ENCODE data around the gene PAX1.
A peak's percentile ranks its signal among the peaks of the same experiment; 100 is the strongest.

Gene PAX1

DNA sequence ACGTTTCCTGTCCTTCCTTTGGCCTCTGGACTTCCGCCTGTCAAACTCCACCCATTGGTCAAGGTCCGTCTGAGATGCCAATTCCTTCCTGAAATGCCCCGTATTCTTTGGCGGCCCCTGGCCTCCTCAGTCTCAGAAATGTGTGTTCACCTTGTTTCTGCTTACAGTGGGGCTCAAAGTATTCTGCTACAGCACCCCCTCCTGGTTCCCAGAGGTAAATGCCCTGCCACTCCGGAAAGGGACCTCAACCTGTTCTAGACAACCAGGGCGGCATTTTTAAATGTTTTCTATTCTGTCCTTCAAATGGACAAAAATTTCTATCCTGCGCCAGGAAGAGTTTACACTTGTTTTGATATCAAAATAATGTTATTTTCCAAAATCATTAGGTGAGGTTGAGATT is 12.1 kb upstream of the PAX1 start:
- Mint-ChIP-seq H3K4me1 (ENCODE audit: low read depth) (no peaks in the 10 kb centered on the region), H3K36me3 (ENCODE audit: low read depth) (no peaks in the 10 kb centered on the region), H3K4me3 (no peak overlapping the region), H3K27me3 (ENCODE audit: low read depth) (peaks cover 12% of the 10 kb centered on the region), H3K9me3 (no peaks in the 10 kb centered on the region), H3K27ac (no peak overlapping the region)

DNA sequence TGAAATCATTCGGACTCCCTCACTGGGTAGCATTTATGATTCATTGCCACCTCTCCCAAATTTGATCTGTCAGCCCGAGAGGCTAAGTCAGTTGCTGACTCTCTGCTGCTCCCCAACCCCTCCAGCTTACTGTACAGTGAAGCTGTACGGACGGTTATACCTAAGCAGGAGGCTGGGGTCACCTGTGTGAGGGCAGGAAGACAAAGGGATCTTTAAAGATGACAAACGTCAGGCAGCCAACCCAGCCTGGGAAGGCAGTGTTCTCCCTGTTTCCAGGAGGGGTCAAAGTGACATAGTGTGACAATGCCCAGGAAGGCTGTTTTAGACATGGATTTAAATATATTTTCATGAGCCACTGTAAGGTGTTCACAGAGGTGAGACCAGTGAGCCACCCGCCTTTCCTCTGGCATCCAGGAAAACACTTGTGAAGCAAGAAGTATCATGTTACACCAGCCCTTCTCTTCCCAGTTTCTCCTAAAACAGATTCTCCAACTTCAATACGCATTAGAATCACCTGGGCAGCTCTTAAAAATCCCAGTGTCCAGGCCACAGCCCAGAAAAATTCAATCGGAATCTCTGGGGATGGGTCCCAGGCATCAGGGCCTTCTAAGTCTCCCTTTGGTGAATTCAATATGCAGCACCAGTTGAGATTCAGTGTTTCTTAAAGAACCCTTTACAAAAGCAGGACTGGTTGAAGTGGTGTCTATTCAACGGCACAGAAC is 6.8 kb upstream of the PAX1 start:
- Mint-ChIP-seq H3K4me3 (no peak overlapping the region), H3K27ac (no peak overlapping the region), H3K9me3 (no peaks in the 10 kb centered on the region), H3K4me1 (ENCODE audit: low read depth) (no peaks in the 10 kb centered on the region), H3K27me3 (ENCODE audit: low read depth) (peaks cover 59% of the 10 kb centered on the region), H3K36me3 (ENCODE audit: low read depth) (no peaks in the 10 kb centered on the region)

DNA sequence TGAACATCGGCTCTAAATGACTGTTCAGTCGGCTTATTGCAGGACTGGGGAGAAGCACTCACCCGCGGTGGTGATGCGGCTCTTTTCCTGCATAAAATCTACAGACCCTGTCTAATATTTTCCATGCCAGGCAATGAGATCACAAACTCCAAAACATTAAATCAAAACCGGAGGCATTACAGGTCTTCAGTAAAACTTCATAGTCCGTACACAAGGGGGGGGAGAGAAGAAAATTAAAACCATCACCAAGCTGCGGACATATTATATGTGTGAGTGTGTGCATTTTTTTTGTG is 6.3 kb upstream of the PAX1 start:
- H3K4me3 Mint-ChIP-seq: no peak overlapping the region
- no peak overlapping the region for H3K27ac Mint-ChIP-seq
- H3K27me3 Mint-ChIP-seq (ENCODE audit: low read depth): peaks cover 64% of the 10 kb centered on the region
- H3K9me3 Mint-ChIP-seq: no peaks in the 10 kb centered on the region
- H3K4me1 Mint-ChIP-seq (ENCODE audit: low read depth): no peaks in the 10 kb centered on the region
- H3K36me3 Mint-ChIP-seq (ENCODE audit: low read depth): no peaks in the 10 kb centered on the region

DNA sequence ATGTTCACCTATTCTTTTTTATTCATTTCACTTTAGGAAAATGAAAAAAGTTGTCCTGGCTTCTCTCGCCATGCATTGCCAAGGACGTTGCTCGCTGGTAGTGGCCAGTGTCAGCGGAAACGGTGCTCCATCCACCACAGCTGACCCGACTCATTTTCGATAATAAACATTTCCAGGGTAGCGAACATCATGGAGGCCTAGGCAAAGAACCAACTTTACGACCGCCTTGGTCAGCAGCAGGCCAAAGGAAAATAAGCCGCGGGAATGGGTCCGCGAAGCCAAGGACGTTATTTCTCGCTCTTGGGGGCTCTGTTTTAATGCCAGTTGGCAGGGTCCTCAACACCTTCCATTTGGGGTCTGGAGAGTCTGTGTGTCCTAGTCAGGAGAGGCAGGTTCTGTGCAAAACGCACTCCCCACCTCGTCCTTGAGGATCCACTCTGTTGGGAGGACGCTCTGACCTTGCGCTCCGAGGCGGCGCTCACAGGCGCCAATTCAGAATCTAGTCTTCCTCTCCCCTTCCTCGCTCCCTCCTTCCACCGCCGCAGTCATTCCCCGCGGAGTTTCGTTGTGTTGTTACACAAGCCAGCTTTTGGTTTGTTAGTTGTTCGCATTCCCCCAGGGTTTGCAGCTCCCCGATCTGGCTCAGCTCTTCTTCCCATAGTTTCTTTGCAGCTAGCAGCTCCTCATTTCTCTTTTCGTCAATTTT is 4.1 kb upstream of the PAX1 start:
- H3K4me3 Mint-ChIP-seq: no peak overlapping the region
- no peaks in the 10 kb centered on the region for H3K9me3 Mint-ChIP-seq
- peaks cover 82% of the 10 kb centered on the region for H3K27me3 Mint-ChIP-seq (ENCODE audit: low read depth)
- H3K27ac Mint-ChIP-seq: no peak overlapping the region
- peaks cover 2% of the 10 kb centered on the region for H3K4me1 Mint-ChIP-seq (ENCODE audit: low read depth)
- no peaks in the 10 kb centered on the region for H3K36me3 Mint-ChIP-seq (ENCODE audit: low read depth)

DNA sequence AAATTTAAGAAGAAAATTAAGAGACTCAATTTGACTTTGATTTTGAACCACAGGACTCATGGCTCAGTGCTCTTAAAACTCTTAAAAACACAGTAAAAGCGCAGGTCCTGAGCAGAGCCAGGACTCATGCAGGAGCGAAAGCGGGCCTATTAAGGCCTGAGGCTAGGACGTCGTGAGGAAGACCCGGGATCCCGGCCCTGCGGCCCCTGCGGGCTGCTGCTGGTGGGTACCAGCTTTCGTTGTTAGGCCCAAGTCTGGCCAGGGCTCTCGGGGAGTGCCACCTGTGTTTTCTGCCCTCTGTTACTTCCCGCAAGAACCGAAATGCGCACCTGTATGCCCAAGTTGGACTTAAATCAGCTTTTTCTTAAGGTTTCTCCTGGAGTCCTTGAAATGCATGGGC is 3.4 kb upstream of the PAX1 start:
- H3K9me3 Mint-ChIP-seq: no peaks in the 10 kb centered on the region
- H3K27me3 Mint-ChIP-seq (ENCODE audit: low read depth): peaks cover 87% of the 10 kb centered on the region
- H3K4me3 Mint-ChIP-seq: no peak overlapping the region
- H3K27ac Mint-ChIP-seq: no peak overlapping the region
- no peaks in the 10 kb centered on the region for H3K36me3 Mint-ChIP-seq (ENCODE audit: low read depth)
- peaks cover 2% of the 10 kb centered on the region for H3K4me1 Mint-ChIP-seq (ENCODE audit: low read depth)

DNA sequence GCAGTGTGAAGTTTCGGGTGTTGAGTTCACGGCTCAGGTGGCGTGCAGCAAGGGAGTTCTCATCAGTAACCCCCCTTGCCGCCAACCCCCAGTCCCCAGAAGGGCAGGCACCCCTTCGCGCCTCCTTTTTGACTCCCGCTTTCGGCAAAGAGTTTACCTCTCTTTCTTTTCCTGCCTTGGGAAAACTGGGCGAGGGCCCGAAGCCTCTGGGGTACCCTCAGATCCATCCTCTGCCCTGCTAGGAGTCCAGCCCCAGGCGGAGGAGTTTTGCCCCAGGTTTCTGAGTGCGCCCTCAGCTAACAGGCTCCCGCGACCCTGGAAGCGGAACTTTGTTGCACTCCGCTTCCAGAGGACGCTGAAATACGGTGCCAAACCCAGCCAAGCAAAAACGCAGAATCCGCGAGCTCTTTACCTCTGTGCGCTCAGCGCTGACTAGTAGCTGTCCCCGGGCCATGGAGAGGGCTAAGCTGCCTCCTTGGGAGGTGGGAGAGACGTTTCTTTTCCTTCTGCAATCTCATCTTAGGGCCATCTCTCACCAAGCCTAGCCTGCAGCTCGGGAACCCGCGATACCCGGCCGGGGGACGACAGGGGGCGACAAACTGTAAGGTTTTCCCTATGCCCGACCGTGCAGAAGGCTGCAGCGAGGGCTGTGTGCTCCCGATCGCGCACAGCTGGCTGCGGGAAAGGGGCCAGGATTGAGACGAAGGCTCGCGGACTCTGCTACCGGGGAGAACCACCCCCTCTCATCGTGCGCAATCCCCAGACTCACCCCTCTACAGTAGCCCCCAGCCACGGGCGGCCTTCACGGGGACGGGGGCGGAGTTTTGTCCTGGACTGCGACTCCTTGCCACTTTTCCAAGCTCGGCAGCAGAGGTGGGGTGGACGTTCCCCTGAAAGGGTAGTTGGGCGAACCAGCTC is 2.7 kb upstream of the PAX1 start:
- peaks cover 92% of the 10 kb centered on the region for H3K27me3 Mint-ChIP-seq (ENCODE audit: low read depth)
- no peak overlapping the region for H3K27ac Mint-ChIP-seq
- no peaks in the 10 kb centered on the region for H3K9me3 Mint-ChIP-seq
- H3K4me3 Mint-ChIP-seq: no peak overlapping the region
- peaks cover 2% of the 10 kb centered on the region for H3K4me1 Mint-ChIP-seq (ENCODE audit: low read depth)
- peaks cover 2% of the 10 kb centered on the region for H3K36me3 Mint-ChIP-seq (ENCODE audit: low read depth)

DNA sequence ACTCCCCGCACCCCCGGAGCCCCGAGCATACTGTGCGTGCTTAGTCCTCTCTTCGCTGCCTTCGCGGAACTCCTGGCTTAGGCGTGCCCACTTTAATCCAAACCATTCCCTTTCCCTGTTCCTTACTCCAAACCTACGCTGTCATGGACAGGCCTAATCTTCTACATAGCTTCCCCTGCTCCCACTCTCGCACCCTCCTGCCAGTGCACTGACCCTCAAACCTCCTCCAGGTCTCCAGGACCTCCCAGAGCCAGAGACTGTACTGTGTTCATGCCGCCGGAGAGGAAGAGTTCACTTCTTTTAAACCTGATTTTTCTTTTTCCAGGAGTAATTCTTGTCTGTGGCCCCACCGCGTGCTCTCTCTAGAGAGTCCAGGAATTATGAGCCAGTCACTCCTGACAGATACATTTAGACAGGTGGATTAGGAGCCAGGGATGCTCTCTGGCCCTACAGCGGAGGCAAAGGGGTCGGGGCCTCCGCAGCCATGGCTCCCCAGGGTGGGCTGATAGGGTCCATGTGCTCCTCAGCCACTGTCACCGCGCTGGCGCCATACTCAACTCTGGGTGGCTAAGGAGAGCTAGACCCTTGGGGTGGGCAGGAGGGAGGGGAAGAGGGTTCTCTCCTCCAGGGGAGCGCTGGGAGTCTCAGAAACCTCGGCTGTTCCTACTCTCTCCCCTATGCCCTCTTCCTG is 1.6 kb upstream of the PAX1 start:
- Mint-ChIP-seq H3K4me3 (no peak overlapping the region), H3K9me3 (no peaks in the 10 kb centered on the region), H3K36me3 (ENCODE audit: low read depth) (peaks cover 2% of the 10 kb centered on the region), H3K4me1 (ENCODE audit: low read depth) (peaks cover 2% of the 10 kb centered on the region), H3K27ac (peak overlapping the region; percentile 42), H3K27me3 (ENCODE audit: low read depth) (peaks cover 92% of the 10 kb centered on the region)

DNA sequence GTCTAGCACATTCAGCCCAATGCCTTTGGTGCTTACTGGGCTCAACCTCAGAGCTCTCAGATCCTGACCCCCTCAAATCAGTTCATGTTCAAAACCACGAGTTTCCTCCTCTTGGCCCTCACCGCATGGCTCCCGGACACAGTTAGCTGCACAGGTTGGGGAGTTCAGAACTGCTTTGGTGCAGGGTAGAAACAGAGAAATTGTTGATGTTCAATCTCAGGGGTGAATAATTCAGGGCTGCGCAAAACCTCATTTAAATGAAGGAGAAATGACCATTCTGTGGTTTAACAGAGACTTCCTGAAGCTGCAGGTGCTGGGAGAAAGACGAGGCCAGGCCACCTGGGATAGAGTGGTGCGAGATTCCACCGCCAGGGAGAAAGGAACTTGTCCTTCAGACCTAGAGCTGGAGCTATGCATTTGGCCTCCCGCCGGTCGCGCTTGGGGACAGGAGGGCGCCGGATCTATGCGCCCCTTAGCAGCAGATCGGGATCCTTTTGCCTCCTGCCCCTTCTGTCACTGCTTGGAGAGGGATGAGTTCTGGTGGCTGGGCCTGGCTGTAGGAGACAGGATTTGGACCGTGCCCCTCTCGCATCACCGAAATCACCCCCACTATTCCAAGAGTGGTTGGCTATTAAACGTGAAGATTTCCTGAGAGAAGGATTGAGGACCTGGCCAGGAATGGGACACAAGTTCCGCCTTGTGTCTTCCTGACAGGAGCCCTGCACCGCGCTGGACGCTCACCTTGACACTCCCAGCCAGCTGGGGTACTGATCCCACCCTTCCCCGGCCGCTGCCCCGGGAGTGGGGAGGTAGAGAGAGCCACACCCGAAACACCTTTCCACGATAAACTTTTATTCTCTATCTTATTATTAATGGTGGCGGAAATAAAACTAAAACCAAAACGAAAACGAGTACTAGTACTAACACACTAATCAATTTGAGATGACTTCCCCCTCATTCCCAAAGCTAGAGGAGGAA is 767 bp upstream of the PAX1 start:
- peaks cover 2% of the 10 kb centered on the region for H3K36me3 Mint-ChIP-seq (ENCODE audit: low read depth)
- no peaks in the 10 kb centered on the region for H3K9me3 Mint-ChIP-seq
- H3K4me1 Mint-ChIP-seq (ENCODE audit: low read depth): peaks cover 2% of the 10 kb centered on the region
- no peak overlapping the region for H3K4me3 Mint-ChIP-seq
- peak overlapping the region; percentile 77 for H3K27ac Mint-ChIP-seq
- peaks cover 91% of the 10 kb centered on the region for H3K27me3 Mint-ChIP-seq (ENCODE audit: low read depth)

DNA sequence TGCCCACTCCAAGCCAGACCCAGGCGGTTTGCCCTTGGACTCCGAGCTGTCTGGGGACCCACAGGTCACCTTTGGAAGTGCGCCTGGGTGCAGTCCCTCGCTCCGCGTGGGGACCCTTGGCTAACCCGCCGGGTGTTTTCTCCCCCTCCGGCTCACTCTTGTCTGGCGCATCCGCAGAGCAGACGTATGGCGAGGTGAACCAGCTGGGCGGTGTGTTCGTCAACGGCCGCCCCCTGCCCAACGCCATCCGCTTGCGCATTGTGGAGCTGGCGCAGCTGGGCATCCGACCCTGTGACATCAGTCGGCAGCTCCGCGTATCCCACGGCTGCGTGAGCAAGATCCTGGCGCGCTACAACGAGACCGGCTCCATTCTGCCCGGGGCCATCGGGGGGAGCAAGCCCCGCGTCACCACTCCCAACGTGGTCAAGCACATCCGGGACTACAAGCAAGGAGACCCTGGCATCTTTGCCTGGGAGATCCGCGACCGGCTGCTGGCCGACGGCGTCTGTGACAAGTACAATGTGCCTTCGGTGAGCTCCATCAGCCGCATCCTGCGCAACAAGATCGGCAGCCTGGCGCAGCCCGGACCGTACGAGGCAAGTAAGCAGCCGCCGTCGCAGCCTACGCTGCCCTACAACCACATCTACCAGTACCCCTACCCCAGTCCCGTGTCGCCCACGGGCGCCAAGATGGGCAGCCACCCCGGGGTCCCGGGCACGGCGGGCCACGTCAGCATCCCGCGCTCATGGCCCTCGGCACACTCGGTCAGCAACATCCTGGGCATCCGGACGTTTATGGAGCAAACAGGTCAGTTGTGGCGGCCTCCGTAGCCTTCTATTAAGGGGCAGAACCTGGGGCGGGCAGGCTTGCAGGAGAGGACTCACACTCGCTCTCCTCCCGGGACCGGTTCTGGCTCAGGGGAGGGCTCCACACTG is 1.1 kb downstream of the PAX1 start:
- Mint-ChIP-seq H3K4me3 (no peak overlapping the region), H3K27me3 (ENCODE audit: low read depth) (peaks cover 84% of the 10 kb centered on the region), H3K4me1 (ENCODE audit: low read depth) (peaks cover 2% of the 10 kb centered on the region), H3K36me3 (ENCODE audit: low read depth) (peaks cover 2% of the 10 kb centered on the region), H3K9me3 (no peaks in the 10 kb centered on the region), H3K27ac (no peak overlapping the region)

DNA sequence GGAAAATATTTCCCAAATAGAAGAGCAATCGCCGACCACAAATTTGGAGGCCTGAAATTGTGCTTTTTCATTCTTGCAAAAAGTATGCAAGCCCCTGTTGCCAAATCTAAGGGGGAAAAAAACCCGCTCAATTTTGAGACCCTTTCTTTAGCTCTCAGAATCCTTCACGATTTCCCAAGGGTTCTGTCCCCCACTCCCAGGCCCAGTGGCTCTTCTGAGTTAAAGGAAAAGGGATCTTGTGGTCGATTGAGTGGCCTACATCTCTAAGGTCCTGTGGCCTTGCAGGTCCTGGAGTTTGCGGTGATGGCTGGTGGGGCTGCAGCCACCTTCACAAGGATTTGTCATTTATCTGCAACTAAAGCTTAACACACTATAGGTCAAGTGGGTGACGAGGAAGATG is 1.8 kb downstream of the PAX1 start:
- peaks cover 2% of the 10 kb centered on the region for H3K4me1 Mint-ChIP-seq (ENCODE audit: low read depth)
- H3K36me3 Mint-ChIP-seq (ENCODE audit: low read depth): peaks cover 2% of the 10 kb centered on the region
- no peak overlapping the region for H3K27ac Mint-ChIP-seq
- H3K4me3 Mint-ChIP-seq: no peak overlapping the region
- no peaks in the 10 kb centered on the region for H3K9me3 Mint-ChIP-seq
- H3K27me3 Mint-ChIP-seq (ENCODE audit: low read depth): peaks cover 83% of the 10 kb centered on the region

DNA sequence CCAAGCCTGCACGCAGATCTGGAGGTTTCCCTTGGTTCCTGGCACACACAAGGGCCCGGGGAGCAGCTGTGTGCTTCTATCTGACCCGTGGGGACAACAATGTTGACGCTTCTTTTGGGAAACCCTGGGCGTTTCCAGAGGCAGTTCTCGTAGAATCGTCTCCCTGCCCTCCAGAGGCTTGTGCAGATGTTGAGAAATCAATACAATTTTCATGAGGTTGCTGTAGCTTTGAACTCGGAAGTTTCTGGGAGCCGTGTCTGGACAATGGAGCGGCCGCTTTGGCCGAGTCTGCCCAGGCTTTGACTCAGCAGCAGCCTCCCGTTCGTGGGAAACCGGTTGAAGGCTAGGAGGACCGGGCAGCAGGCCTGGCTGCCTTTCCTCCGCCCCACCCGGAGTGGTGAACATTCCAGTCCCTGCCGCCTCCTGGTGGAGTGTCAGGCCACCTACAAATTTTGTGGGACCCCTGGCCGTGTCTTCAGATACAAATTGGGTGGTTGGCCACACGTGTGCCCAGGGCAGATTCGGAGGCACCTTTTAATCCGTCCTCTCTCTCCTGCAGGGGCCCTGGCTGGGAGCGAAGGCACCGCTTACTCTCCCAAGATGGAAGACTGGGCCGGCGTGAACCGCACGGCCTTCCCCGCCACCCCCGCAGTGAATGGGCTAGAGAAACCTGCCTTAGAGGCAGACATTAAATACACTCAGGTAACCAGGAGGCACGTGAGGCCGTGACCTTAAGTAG is 2.7 kb downstream of the PAX1 start:
- Mint-ChIP-seq H3K4me3 (no peak overlapping the region), H3K27ac (no peak overlapping the region), H3K27me3 (ENCODE audit: low read depth) (peaks cover 83% of the 10 kb centered on the region), H3K36me3 (ENCODE audit: low read depth) (peaks cover 2% of the 10 kb centered on the region), H3K4me1 (ENCODE audit: low read depth) (peaks cover 2% of the 10 kb centered on the region), H3K9me3 (no peaks in the 10 kb centered on the region)

DNA sequence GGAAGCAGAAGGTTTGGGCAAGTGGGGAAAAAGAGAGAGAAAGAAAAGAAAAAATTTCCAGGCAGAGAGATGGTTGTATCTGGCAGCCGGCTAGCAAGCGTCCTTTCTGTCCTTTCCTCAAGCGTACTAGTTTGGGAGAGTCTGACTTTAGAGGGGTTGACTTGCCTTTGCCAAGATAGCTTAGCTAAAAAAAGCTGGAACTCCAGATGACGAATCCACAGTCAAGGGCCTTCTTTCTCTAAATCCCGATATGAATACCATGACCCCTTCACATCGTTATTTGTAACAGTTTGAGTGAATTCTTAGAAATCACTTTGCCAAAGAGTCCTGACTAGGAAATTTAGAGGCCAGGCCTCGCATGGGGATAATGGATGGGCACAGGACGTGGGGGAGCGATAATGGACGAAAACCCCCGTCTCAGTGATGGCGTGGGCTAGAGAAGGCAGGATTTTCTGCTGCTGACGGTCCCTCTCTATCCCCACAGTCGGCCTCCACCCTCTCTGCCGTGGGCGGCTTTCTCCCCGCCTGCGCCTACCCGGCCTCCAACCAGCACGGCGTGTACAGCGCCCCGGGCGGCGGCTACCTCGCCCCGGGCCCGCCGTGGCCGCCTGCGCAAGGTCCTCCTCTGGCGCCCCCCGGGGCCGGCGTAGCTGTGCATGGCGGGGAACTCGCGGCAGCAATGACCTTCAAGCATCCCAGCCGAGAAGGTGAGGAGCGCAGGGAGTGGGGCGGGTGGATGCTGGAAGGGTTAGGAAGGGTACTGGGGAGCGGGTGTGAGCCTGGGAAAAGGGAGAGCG is 3.5 kb downstream of the PAX1 start:
- H3K4me3 Mint-ChIP-seq: no peak overlapping the region
- H3K36me3 Mint-ChIP-seq (ENCODE audit: low read depth): peaks cover 2% of the 10 kb centered on the region
- H3K27me3 Mint-ChIP-seq (ENCODE audit: low read depth): peaks cover 83% of the 10 kb centered on the region

More for the DNA sequence above, 3.5 kb downstream of the PAX1 start:
- Mint-ChIP-seq H3K27ac (no peak overlapping the region), H3K9me3 (no peaks in the 10 kb centered on the region), H3K4me1 (ENCODE audit: low read depth) (peaks cover 2% of the 10 kb centered on the region)
